GM23338 (cell line): Measurements from ENCODE around the gene CASP3. TPM values are rescaled to one million over a fixed set of nuclear protein-coding genes. Genes with fewer than 3 reads are reported as not detected.

Experiments used
- ATAC-seq: fragments of 200-7000 bp; cut with Tn5 transposase; 3 replicates; pipeline ENCODE4 v1.9.1; 2020
- DNase-seq: peaks from one replicate; pipeline ENCODE4 v3.0.0-alpha.2; 2015; ENCODE audit warnings: low spot score
- H2AFZ ChIP-seq: fragments of 200-600 bp; sonication (generic); 2 replicates; pipeline ENCODE4 v1.8.0; 2016; ENCODE audit warnings: antibody characterized with exemption, mild to moderate bottlenecking, moderate library complexity
- H3F3A ChIP-seq: fragments of 200-600 bp; sonication (generic); replicated peaks from 2 replicates; pipeline ENCODE4 v1.8.0; 2017; ENCODE audit warnings: antibody characterized with exemption, mixed run types, low read depth
- H3K27ac ChIP-seq: fragments of 200-600 bp; sonication (generic); 2 replicates; pipeline ENCODE4 v1.6.1; 2016; ENCODE audit warnings: low read depth
- H3K27me3 ChIP-seq: fragments of 200-600 bp; sonication (generic); 2 replicates; pipeline ENCODE4 v1.8.0; 2016; ENCODE audit warnings: mild to moderate bottlenecking, mixed run types, moderate library complexity; ENCODE audit not compliant: insufficient read depth
- H3K36me3 ChIP-seq: fragments of 200-600 bp; sonication (generic); 2 replicates; pipeline ENCODE4 v1.8.0; 2016; ENCODE audit warnings: mild to moderate bottlenecking; ENCODE audit not compliant: insufficient read depth
- H3K4me1 ChIP-seq: fragments of 200-600 bp; sonication (generic); 2 replicates; pipeline ENCODE4 v1.8.0; 2016; ENCODE audit warnings: mild to moderate bottlenecking, moderate library complexity; ENCODE audit not compliant: insufficient read depth
- H3K4me2 ChIP-seq: fragments of 200-600 bp; sonication (generic); 2 replicates; pipeline ENCODE4 v1.7.1; 2017; ENCODE audit warnings: mixed run types
- H3K4me3 ChIP-seq: fragments of 200-600 bp; sonication (generic); 2 replicates; pipeline ENCODE4 v1.6.1; 2016; ENCODE audit warnings: mixed run types
- H3K79me2 ChIP-seq: fragments of 200-600 bp; sonication (generic); replicated peaks from 2 replicates; pipeline ENCODE4 v1.8.0; 2017; ENCODE audit warnings: mild to moderate bottlenecking; ENCODE audit not compliant: insufficient read depth
- H3K9me2 ChIP-seq: fragments of 200-600 bp; sonication (generic); 2 replicates; pipeline ENCODE4 v1.8.0; 2017; ENCODE audit not compliant: insufficient read depth
- H4K20me1 ChIP-seq: fragments of 200-600 bp; sonication (generic); replicated peaks from 2 replicates; pipeline ENCODE4 v1.8.0; 2017; ENCODE audit warnings: mild to moderate bottlenecking; ENCODE audit not compliant: insufficient read depth
- H3K27ac Mint-ChIP-seq: 2 replicates; pipeline ENCODE4 v1.8.0; 2020; ENCODE audit warnings: inconsistent platforms, mild to moderate bottlenecking, moderate library complexity, mixed read lengths
- H3K27me3 Mint-ChIP-seq: 3 replicates; pipeline ENCODE4 v1.8.0; 2022; ENCODE audit warnings: low read depth, mild to moderate bottlenecking, moderate library complexity, mixed read lengths, inconsistent platforms; ENCODE audit not compliant: insufficient read depth, poor library complexity
- H3K36me3 Mint-ChIP-seq: 3 replicates; pipeline ENCODE4 v1.8.0; 2021; ENCODE audit warnings: low read depth, mild to moderate bottlenecking, inconsistent platforms, moderate library complexity, mixed read lengths
- H3K4me1 Mint-ChIP-seq: 3 replicates; pipeline ENCODE4 v1.8.0; 2020; ENCODE audit warnings: mild to moderate bottlenecking, inconsistent platforms, mixed read lengths
- H3K4me3 Mint-ChIP-seq: 3 replicates; pipeline ENCODE4 v1.8.0; 2021; ENCODE audit warnings: moderate library complexity, mild to moderate bottlenecking, inconsistent platforms, mixed read lengths
- H3K9me3 Mint-ChIP-seq: 3 replicates; pipeline ENCODE4 v1.8.0; 2020; ENCODE audit warnings: moderate library complexity, mild to moderate bottlenecking, inconsistent platforms, mixed read lengths
- CREB1 ChIP-seq: fragments of 250-450 bp; sonication (Bioruptor Pico); IDR thresholded peaks from 2 replicates; pipeline ENCODE4 v1.5.0; 2020; ENCODE audit warnings: low read depth, mild to moderate bottlenecking, moderate library complexity
- CTCF ChIP-seq, 2 experiments: fragments of 200-600 bp in 1 of 2; sonication (generic) in 1 of 2; conservative IDR thresholded peaks; 2 replicates each; pipeline versions ENCODE4 v1.5.1 to v1.6.1; 2016 to 2017; ENCODE audit warnings: antibody characterized with exemption in 2 of 2, low read depth in 2 of 2, mild to moderate bottlenecking in 2 of 2, moderate library complexity in 1 of 2
- EZH2 ChIP-seq: fragments of 200-600 bp; sonication (generic); IDR thresholded peaks from one replicate; pipeline ENCODE4 v1.8.0; 2017; ENCODE audit warnings: antibody characterized with exemption, mild to moderate bottlenecking, low read depth; ENCODE audit not compliant: unreplicated experiment
- EZH2phosphoT487 ChIP-seq: fragments of 200-600 bp; sonication (generic); IDR thresholded peaks from one replicate; pipeline ENCODE4 v1.8.1; 2018; ENCODE audit warnings: antibody characterized with exemption; ENCODE audit not compliant: unreplicated experiment
- JUNB ChIP-seq: IDR thresholded peaks from one replicate; pipeline ENCODE4 v1.6.1; 2016; ENCODE audit warnings: antibody characterized with exemption; ENCODE audit not compliant: unreplicated experiment
- NANOG ChIP-seq: IDR thresholded peaks from 2 replicates; pipeline ENCODE4 v1.6.1; 2016; ENCODE audit warnings: antibody characterized with exemption, borderline replicate concordance
- POLR2AphosphoS5 ChIP-seq: IDR thresholded peaks from 2 replicates; pipeline ENCODE4 v1.6.1; 2016; ENCODE audit warnings: antibody characterized with exemption, low read depth
- REST ChIP-seq: IDR thresholded peaks from one replicate; pipeline ENCODE4 v1.6.1; 2018; ENCODE audit warnings: antibody characterized with exemption; ENCODE audit not compliant: unreplicated experiment
- STAT1 ChIP-seq: IDR thresholded peaks from one replicate; pipeline ENCODE4 v1.6.1; 2016; ENCODE audit warnings: antibody characterized with exemption; ENCODE audit not compliant: unreplicated experiment
- ZNF114 ChIP-seq: fragments of 250-450 bp; sonication (Bioruptor Pico); IDR thresholded peaks from 2 replicates; pipeline ENCODE4 v1.5.0; 2020; ENCODE audit warnings: mild to moderate bottlenecking, moderate library complexity
- ZNF462 ChIP-seq: fragments of 250-450 bp; sonication (Bioruptor Pico); IDR thresholded peaks from 2 replicates; pipeline ENCODE4 v1.5.0; 2020; ENCODE audit warnings: mild to moderate bottlenecking, moderate library complexity
- polyA plus RNA-seq: library from polyadenylated mRNA; unstranded; fragments of >200 nt; fragmentation: Nextera tagmentation; extraction: Ambion mirVana; gene quantifications from 2 replicates; pipeline ENCODE4 v1.2.1, GENCODE V29; 2016
- total RNA-seq: library from RNA; depleted of rRNA; stranded (reverse); fragments of >200 nt; shearing (Covaris generic); gene quantifications from 2 replicates; pipeline ENCODE4 v1.2.3, GENCODE V29; 2014

CASP3 gene
- total and polyA plus RNA-seq, 2 experiments from 2014 or later = 50.5 to 84.4 TPM

GRCh38 chr4:184614509-184614908, 34.7 kb downstream of the CASP3 start:
- peaks cover 59% of the 10 kb centered on the region for H3K36me3 Mint-ChIP-seq
- no peak for ATAC-seq
- H3K27ac Mint-ChIP-seq = no peak overlapping the region
- no peak overlapping the region for H3K4me3 Mint-ChIP-seq
- H3K9me3 Mint-ChIP-seq = peaks cover 65% of the 10 kb centered on the region
- Histone ChIP-seq H3K4me1 (peaks cover 26% of the 10 kb centered on the region), H3F3A (no peaks in the 10 kb centered on the region), H4K20me1 (no peaks in the 10 kb centered on the region), H3K4me2 (no peak overlapping the region), H3K9me2 (peaks cover 7% of the 10 kb centered on the region; the same call in 1 of the 2 replicates), H3K27me3 (no peaks in the 10 kb centered on the region), H3K79me2 (no peaks in the 10 kb centered on the region), H3K27ac (no peak overlapping the region), H3K36me3 (peaks cover 12% of the 10 kb centered on the region; the same call in 1 of the 2 replicates), H2AFZ (no peak overlapping the region), H3K4me3 (no peak overlapping the region)
- TF ChIP-seq JUNB (no peak), EZH2phosphoT487 (no peak), NANOG (no peak), ZNF114 (CRISPR knock-in tag) (no peak), REST (no peak), EZH2 (no peak), CTCF (conservative IDR thresholded peaks at IDR 0.05; ENCODE audit: low read depth in 2 of 2) (no peak), CREB1 (CRISPR knock-in tag) (no peak), POLR2AphosphoS5 (no peak), ZNF462 (no peak), STAT1 (no peak)
- peaks cover 6% of the 10 kb centered on the region for H3K27me3 Mint-ChIP-seq
- peaks cover 20% of the 10 kb centered on the region for H3K4me1 Mint-ChIP-seq
- DNase-seq = no peak
